HCT116 (cell line): ENCODE measurements around the gene LASP1NB.

Experiments
- ATF3 ChIP-seq: IDR thresholded peaks from 2 replicates; pipeline ENCODE4 v1.6.1; 2012
- CTCF ChIP-seq, 3 experiments: fragments of 200-600 bp in 1 of 3; sonication (generic) in 1 of 3; IDR thresholded peaks in 2 of 3; conservative IDR thresholded peaks in 1 of 3; 2 replicates each; pipeline ENCODE4 v1.5.1; 2012 to 2017; ENCODE audit warnings: low read depth in 2 of 3, low read length in 2 of 3, antibody characterized with exemption in 1 of 3, borderline replicate concordance in 1 of 3, control low read depth in 1 of 3, mild to moderate bottlenecking in 1 of 3, mixed read lengths in 1 of 3, mixed run types in 1 of 3, moderate library complexity in 1 of 3; ENCODE audit not compliant: insufficient read depth in 1 of 3
- EZH2 ChIP-seq: fragments of 200-600 bp; sonication (generic); IDR thresholded peaks from 2 replicates; pipeline ENCODE4 v1.6.1; 2017; ENCODE audit warnings: antibody characterized with exemption, mixed run types
- EZH2phosphoT487 ChIP-seq: fragments of 200-600 bp; IDR thresholded peaks from 2 replicates; pipeline ENCODE4 v1.6.1; 2018; ENCODE audit warnings: antibody characterized with exemption, borderline replicate concordance
- FOSL1 ChIP-seq: IDR thresholded peaks from 2 replicates; pipeline ENCODE4 v1.6.1; 2012; ENCODE audit warnings: low read depth
- JUND ChIP-seq: IDR thresholded peaks from 2 replicates; pipeline ENCODE4 v1.6.1; 2012
- MAX ChIP-seq: IDR thresholded peaks from 2 replicates; pipeline ENCODE4 v1.6.1; 2012
- POLR2A ChIP-seq: IDR thresholded peaks from 2 replicates; pipeline ENCODE4 v1.7.0; 2011; ENCODE audit warnings: borderline replicate concordance; ENCODE audit not compliant: insufficient read depth, insufficient read length; ENCODE audit errors: extremely low read depth
- RAD21 ChIP-seq: IDR thresholded peaks from 2 replicates; pipeline ENCODE4 v1.6.1; 2012; ENCODE audit warnings: low read depth, mild to moderate bottlenecking
- SIN3A ChIP-seq: IDR thresholded peaks from 2 replicates; pipeline ENCODE4 v1.6.1; 2012; ENCODE audit warnings: low read depth
- TCF7L2 ChIP-seq: IDR thresholded peaks from 2 replicates; pipeline ENCODE4 v1.7.0; 2011; ENCODE audit warnings: borderline replicate concordance, inconsistent platforms; ENCODE audit not compliant: insufficient read depth, insufficient read length; ENCODE audit errors: extremely low read depth
- YY1 ChIP-seq: IDR thresholded peaks from 2 replicates; pipeline ENCODE4 v1.6.1; 2011; ENCODE audit warnings: low read length, low read depth, moderate library complexity, mild to moderate bottlenecking; ENCODE audit not compliant: insufficient replicate concordance; ENCODE audit errors: extremely low read depth
- ZBTB33 ChIP-seq: IDR thresholded peaks from 2 replicates; pipeline ENCODE4 v1.6.1; 2011; ENCODE audit warnings: mild to moderate bottlenecking, low read length, moderate library complexity; ENCODE audit not compliant: insufficient replicate concordance; ENCODE audit errors: extremely low read depth

- TF ChIP-seq CTCF (IDR thresholded peaks at IDR 0.05 in 2 of 3, conservative IDR thresholded peaks at IDR 0.05 in 1 of 3; ENCODE audit: borderline replicate concordance in 1 of 3, insufficient read depth in 1 of 3, low read depth in 2 of 3, low read length in 2 of 3) (no peak), POLR2A (no peak), EZH2phosphoT487 (no peak), FOSL1 (no peak), ZBTB33 (no peak), YY1 (no peak), MAX (no peak), SIN3A (no peak), JUND (no peak), TCF7L2 (no peak), EZH2 (no peak), RAD21 (no peak), ATF3 (no peak)
Observed at GRCh38 chr17:38915639-38915995, 9.8 kb upstream of the LASP1NB start.
